H1 (cell line): ENCODE measurements around the gene FAIM2. TPM values are rescaled to one million over a fixed set of nuclear protein-coding genes. Genes with fewer than 3 reads are reported as not detected.
A peak's percentile ranks its signal among the peaks of the same experiment; 100 is the strongest.

Experiments used
- CTCF ChIA-PET: fragments of 300-600 bp; sonication (Branson Sonifier 250); formaldehyde crosslinking; loops from one replicate; lab custom pipeline; 2021; ENCODE audit not compliant: partially characterized antibody; lab: Charles Lee
- POLR2A ChIA-PET: fragments of 300-600 bp; sonication (Branson Sonifier 250); formaldehyde crosslinking; loops from one replicate; lab custom pipeline; 2021; ENCODE audit warnings: inconsistent platforms; ENCODE audit not compliant: partially characterized antibody; lab: Charles Lee
- DNase-seq, 2 experiments: peaks; one replicate each; pipeline versions ENCODE4 v3.0.0 to v3.0.0-alpha.2; 2010 to 2022; ENCODE audit warnings: low spot score in 2 of 2, low read depth in 1 of 2, mixed read lengths in 1 of 2
- FAIRE-seq: peaks from 2 replicates; lab custom pipeline; 2011; peaks lifted over from hg19 to GRCh38; lab: Jason Lieb, UNC
- H2AFZ ChIP-seq: 2 replicates; pipeline ENCODE4 v1.8.1; 2012; ENCODE audit warnings: low read length, inconsistent platforms
- H2AK5ac ChIP-seq: 2 replicates; pipeline ENCODE4 v1.6.1; 2013; ENCODE audit warnings: low read depth, low read length
- H2BK120ac ChIP-seq: replicated peaks from 2 replicates; pipeline ENCODE3; 2013; ENCODE audit warnings: low read depth, low read length, inconsistent platforms
- H2BK12ac ChIP-seq: 2 replicates; pipeline ENCODE4 v1.6.1; 2013; ENCODE audit warnings: low read depth, low read length
- H2BK15ac ChIP-seq: 2 replicates; pipeline ENCODE4 v1.6.1; 2013; ENCODE audit warnings: low read length
- H2BK20ac ChIP-seq: 2 replicates; pipeline ENCODE4 v1.6.1; 2013; ENCODE audit warnings: low read length
- H2BK5ac ChIP-seq: 2 replicates; pipeline ENCODE4 v1.6.1; 2013; ENCODE audit warnings: low read depth, low read length
- H3K14ac ChIP-seq: 2 replicates; pipeline ENCODE4 v1.6.1; 2013; ENCODE audit warnings: inconsistent platforms; ENCODE audit not compliant: insufficient read length
- H3K18ac ChIP-seq: 2 replicates; pipeline ENCODE4 v1.6.1; 2013; ENCODE audit warnings: low read length; ENCODE audit errors: extremely low read depth
- H3K23ac ChIP-seq: 2 replicates; pipeline ENCODE4 v1.6.1; 2013; ENCODE audit warnings: inconsistent platforms; ENCODE audit not compliant: insufficient read length
- H3K23me2 ChIP-seq: 2 replicates; pipeline ENCODE4 v1.6.1; 2013; ENCODE audit warnings: low read depth, low read length
- H3K27ac ChIP-seq: 2 replicates; pipeline ENCODE4 v1.6.1; 2011; ENCODE audit warnings: low read depth, low read length, inconsistent platforms
- H3K27me3 ChIP-seq, 4 experiments: replicated peaks in 1 of 4; 1 replicate in 1 of 4; 2 replicates in 3 of 4; pipeline versions ENCODE4 v1.6.1 to v1.8.1; 2011 to 2013; ENCODE audit warnings: low read length in 3 of 4, mild to moderate bottlenecking in 3 of 4, inconsistent platforms in 2 of 4, mixed read lengths in 2 of 4, moderate library complexity in 1 of 4; ENCODE audit not compliant: control insufficient read depth in 3 of 4, insufficient read depth in 3 of 4; ENCODE audit errors: extremely low read depth in 1 of 4
- H3K36me3 ChIP-seq, 4 experiments: 2 replicates each; pipeline versions ENCODE4 v1.6.1 to v1.8.1; 2011 to 2013; ENCODE audit warnings: mild to moderate bottlenecking in 4 of 4, low read length in 3 of 4, moderate library complexity in 2 of 4, control low read depth in 1 of 4, inconsistent platforms in 1 of 4; ENCODE audit not compliant: insufficient read depth in 4 of 4, control insufficient read depth in 2 of 4
- H3K4ac ChIP-seq: replicated peaks from 2 replicates; pipeline ENCODE3; 2013; ENCODE audit warnings: low read length, low read depth, mixed read lengths, inconsistent platforms; ENCODE audit not compliant: insufficient read length
- H3K4me1 ChIP-seq, 4 experiments: replicated peaks in 1 of 4; 1 replicate in 1 of 4; 2 replicates in 3 of 4; pipeline versions ENCODE4 v1.6.1 to v1.8.1; 2011 to 2013; ENCODE audit warnings: low read length in 3 of 4, inconsistent platforms in 2 of 4, mixed read lengths in 1 of 4; ENCODE audit not compliant: insufficient read depth in 4 of 4, control insufficient read depth in 3 of 4
- H3K4me2 ChIP-seq, 2 experiments: 2 replicates each; pipeline versions ENCODE4 v1.6.1 to v1.8.1; 2011 to 2013; ENCODE audit warnings: low read depth in 2 of 2, low read length in 2 of 2, control low read depth in 1 of 2, inconsistent platforms in 1 of 2, mild to moderate bottlenecking in 1 of 2; ENCODE audit not compliant: insufficient read depth in 1 of 2
- H3K4me3 ChIP-seq, 4 experiments: fragments of 200-600, 300-600 bp in 1 of 4; sonication (generic), shearing (Covaris generic), sonication (Bioruptor Twin) in 1 of 4; 2 replicates each; pipeline versions ENCODE4 v1.5.1 to v1.8.1; 2011 to 2016; ENCODE audit warnings: low read length in 4 of 4, low read depth in 3 of 4, control low read depth in 2 of 4, inconsistent platforms in 2 of 4, mild to moderate bottlenecking in 2 of 4, mixed read lengths in 1 of 4, moderate library complexity in 1 of 4; ENCODE audit not compliant: insufficient read depth in 2 of 4; ENCODE audit errors: extremely low read depth in 1 of 4
- H3K56ac ChIP-seq: replicated peaks from 2 replicates; pipeline ENCODE3; 2013; ENCODE audit warnings: low read depth, mild to moderate bottlenecking, mixed read lengths, low read length, inconsistent platforms; ENCODE audit not compliant: insufficient read length
- H3K79me1 ChIP-seq: 2 replicates; pipeline ENCODE4 v1.6.1; 2013; ENCODE audit warnings: low read depth, low read length, control low read depth
- H3K79me2 ChIP-seq, 2 experiments: 2 replicates each; pipeline versions ENCODE4 v1.6.1 to v1.8.1; 2012 to 2013; ENCODE audit warnings: low read length in 2 of 2, mild to moderate bottlenecking in 2 of 2, inconsistent platforms in 1 of 2; ENCODE audit not compliant: insufficient read depth in 2 of 2, control insufficient read depth in 1 of 2
- H3K9ac ChIP-seq, 4 experiments: replicated peaks in 1 of 4; 1 replicate in 1 of 4; 2 replicates in 3 of 4; pipeline versions ENCODE4 v1.6.1 to v1.8.1; 2011 to 2013; ENCODE audit warnings: low read depth in 3 of 4, low read length in 3 of 4, control low read depth in 2 of 4, mild to moderate bottlenecking in 2 of 4, moderate library complexity in 2 of 4, inconsistent platforms in 1 of 4; ENCODE audit errors: extremely low read depth in 1 of 4
- H3K9me3 ChIP-seq, 2 experiments: 2 replicates each; pipeline versions ENCODE4 v1.6.1 to v1.8.1; 2012 to 2013; ENCODE audit warnings: mild to moderate bottlenecking in 2 of 2, moderate library complexity in 2 of 2, control low read depth in 1 of 2, inconsistent platforms in 1 of 2, low read depth in 1 of 2, low read length in 1 of 2, mixed read lengths in 1 of 2; ENCODE audit not compliant: insufficient read depth in 2 of 2
- H4K20me1 ChIP-seq, 2 experiments: replicated peaks in 1 of 2; 2 replicates each; pipeline versions ENCODE3 to v1.8.1; 2011 to 2013; ENCODE audit warnings: inconsistent platforms in 2 of 2, low read length in 2 of 2, mild to moderate bottlenecking in 1 of 2; ENCODE audit not compliant: insufficient read depth in 2 of 2, control insufficient read depth in 1 of 2
- H4K5ac ChIP-seq: 2 replicates; pipeline ENCODE4 v1.6.1; 2013; ENCODE audit warnings: low read length, low read depth, mixed read lengths, inconsistent platforms; ENCODE audit not compliant: insufficient read length
- H4K8ac ChIP-seq: 2 replicates; pipeline ENCODE4 v1.8.0; 2013; ENCODE audit warnings: mild to moderate bottlenecking, moderate library complexity, low read length, inconsistent platforms; ENCODE audit not compliant: insufficient read depth; ENCODE audit errors: extremely low read depth
- H4K91ac ChIP-seq: replicated peaks from 2 replicates; pipeline ENCODE3; 2013; ENCODE audit warnings: low read length, mixed read lengths, inconsistent platforms; ENCODE audit not compliant: insufficient read length
- BRCA1 ChIP-seq: IDR thresholded peaks from 2 replicates; pipeline ENCODE4 v1.6.1; 2012; ENCODE audit warnings: low read depth, low read length, improper control_type of control experiment
- EP300 ChIP-seq, 2 experiments: IDR thresholded peaks; 1 replicate in 1 of 2; 2 replicates in 1 of 2; pipeline ENCODE4 v1.6.1; 2011 to 2012; ENCODE audit warnings: low read depth in 2 of 2, low read length in 2 of 2, mild to moderate bottlenecking in 2 of 2, borderline replicate concordance in 1 of 2, inconsistent platforms in 1 of 2, moderate library complexity in 1 of 2
- HDAC2 ChIP-seq, 2 experiments: fragments of 300-600 bp in 1 of 2; sonication (generic) in 1 of 2; IDR thresholded peaks; 2 replicates each; pipeline ENCODE4 v1.6.1; 2011 to 2012; ENCODE audit warnings: low read depth in 2 of 2, low read length in 2 of 2, mild to moderate bottlenecking in 2 of 2, moderate library complexity in 2 of 2, borderline replicate concordance in 1 of 2, inconsistent platforms in 1 of 2
- HDAC6 ChIP-seq: IDR thresholded peaks from one replicate; pipeline ENCODE4 v1.7.1; 2012; ENCODE audit warnings: low read depth, mild to moderate bottlenecking, inconsistent platforms, low read length, moderate library complexity
- JUN ChIP-seq: IDR thresholded peaks from 2 replicates; pipeline ENCODE4 v1.6.1; 2011; ENCODE audit warnings: low read depth, mild to moderate bottlenecking, improper control_type of control experiment, low read length
- NANOG ChIP-seq: IDR thresholded peaks from 2 replicates; pipeline ENCODE4 v1.6.1; 2011; ENCODE audit warnings: low read length, low read depth, mild to moderate bottlenecking, inconsistent platforms; ENCODE audit not compliant: insufficient read depth, poor library complexity, severe bottlenecking
- PHF8 ChIP-seq: fragments of 200-600 bp; sonication (generic); conservative IDR thresholded peaks from 2 replicates; pipeline ENCODE4 v1.7.1; 2012; ENCODE audit warnings: low read depth, mild to moderate bottlenecking, inconsistent platforms, low read length, moderate library complexity
- SAP30 ChIP-seq: fragments of 300-600 bp; sonication (generic); IDR thresholded peaks from 2 replicates; pipeline ENCODE4 v1.7.1; 2012; ENCODE audit warnings: low read length, moderate library complexity, mild to moderate bottlenecking, inconsistent platforms; ENCODE audit not compliant: insufficient read depth, insufficient replicate concordance
- SUZ12 ChIP-seq: fragments of 200-600 bp; sonication (generic); IDR thresholded peaks from 2 replicates; pipeline ENCODE4 v1.6.1; 2012; ENCODE audit warnings: mild to moderate bottlenecking, inconsistent platforms, low read length, moderate library complexity, mixed read lengths
- TBP ChIP-seq: IDR thresholded peaks from 2 replicates; pipeline ENCODE4 v1.6.1; 2011; ENCODE audit warnings: low read depth, low read length, improper control_type of control experiment
- TEAD4 ChIP-seq: IDR thresholded peaks from 2 replicates; pipeline ENCODE4 v1.6.1; 2012; ENCODE audit warnings: low read depth, low read length, inconsistent platforms, mixed read lengths
- WGBS, 2 experiments: shearing (Covaris generic) in 1 of 2; methylation state at CpG; one replicate each; pipeline versions ENCODE4 v1.1.6 to v1.1.7; 2013 to 2015; ENCODE audit warnings: low lambda C conversion rate in 2 of 2, mixed read lengths in 2 of 2, inconsistent platforms in 1 of 2, low coverage in 1 of 2, missing lambda C conversion rate in 1 of 2; ENCODE audit not compliant: insufficient replicate concordance in 2 of 2, insufficient coverage in 1 of 2, insufficient read length in 1 of 2; ENCODE audit errors: extremely low coverage in 1 of 2, missing lambda C conversion rate in 1 of 2; 5-methylcytosine and 5-hydroxymethylcytosine counted together
- polyA plus RNA-seq, 7 experiments: library from polyadenylated mRNA; depleted of rRNA in 3 of 7; stranded (reverse) in 5 of 7; unstranded in 2 of 7; fragments of >200 nt in 5 of 7; fragments of 200-250 nt in 2 of 7; gene quantifications; 1 replicate in 5 of 7; 2 replicates in 1 of 7; 4 replicates in 1 of 7; pipeline versions ENCODE4 v1.2.1 to v1.2.3, GENCODE V29; 2011 to 2013; ENCODE audit warnings: missing spikeins in 2 of 7, mixed read lengths in 2 of 7
- total RNA-seq: library from RNA; stranded (reverse); fragmentation: NEBNext Ultra II Directional; extraction: Animal tissue kit (Norgen Biotek cat#: 25700); gene quantifications from 2 replicates; pipeline ENCODE4 v1.2.1, GENCODE V29; 2021

FAIM2 gene
- total and polyA plus RNA-seq, 2 of the 8 experiments (the other 6 are each of a cell fraction or from before 2014, with no cell fraction given): 0.89 to 1.3 TPM

- peak overlapping the region; percentile 78 for H4K91ac ChIP-seq
- no peak overlapping the region for H2BK12ac ChIP-seq
- no peaks in the 10 kb centered on the region for H3K9me3 ChIP-seq
- H3K23ac ChIP-seq: no peak overlapping the region
- no peak overlapping the region for H2AFZ ChIP-seq
- WGBS, 2 experiments: 90% methylated on average over 15 of the region's 15 CpGs; no CpG with 5 or more reads in 1 of the 2 experiments
- DNase-seq: no peak
- H3K4ac ChIP-seq: no peak overlapping the region
- no peaks in the 10 kb centered on the region for H3K27me3 ChIP-seq
- H3K27ac ChIP-seq: no peak overlapping the region
- no peaks in the 10 kb centered on the region for H4K20me1 ChIP-seq
- no peak overlapping the region for H3K4me2 ChIP-seq
- FAIRE-seq: no peak
- H3K18ac ChIP-seq: peak overlapping the region; percentile 1; the same call in 1 of the 2 replicates
- H2BK15ac ChIP-seq: no peak overlapping the region
- no peaks in the 10 kb centered on the region for H3K79me2 ChIP-seq
- no peak overlapping the region for H4K5ac ChIP-seq
- H3K36me3 ChIP-seq: no peaks in the 10 kb centered on the region
- CTCF ChIA-PET: interaction anchor here (0.6 to 2.9 kb wide), 5 partner anchors 14 to 155 kb away, joined by 3 to 13 read pairs (median 9); no protein-coding TSS in a partner anchor
- no peak overlapping the region for H2BK5ac ChIP-seq
- H3K4me3 ChIP-seq: no peak overlapping the region
- no peak overlapping the region for H2BK20ac ChIP-seq
- H4K8ac ChIP-seq: peak overlapping the region; percentile 28
- H2AK5ac ChIP-seq: no peak overlapping the region
- no peak overlapping the region for H3K9ac ChIP-seq
- no peak overlapping the region for H2BK120ac ChIP-seq
- H3K4me1 ChIP-seq: peaks cover 0 to 19% (median 10%) of the 10 kb centered on the region in 4 experiments; a peak in 6 of 7 replicates
- POLR2A ChIA-PET: interaction anchor here (1.0 to 1.8 kb wide), 3 partner anchors 15 to 145 kb away, joined by 3 to 4 read pairs (median 3); no protein-coding TSS in a partner anchor
- no peaks in the 10 kb centered on the region; the same call in 1 of the 2 replicates for H3K23me2 ChIP-seq
- no peaks in the 10 kb centered on the region; the same call in 1 of the 2 replicates for H3K79me1 ChIP-seq
- H3K56ac ChIP-seq: no peak overlapping the region
- H3K14ac ChIP-seq: no peak overlapping the region
- TF ChIP-seq PHF8 (no peak), SAP30 (no peak), TBP (no peak), NANOG (no peak), HDAC6 (no peak), JUN (no peak), EP300 (IDR thresholded peaks at IDR 0.05; ENCODE audit: borderline replicate concordance in 1 of 2, low read depth in 2 of 2, low read length in 2 of 2) (no peak), BRCA1 (no peak), TEAD4 (no peak), HDAC2 (IDR thresholded peaks at IDR 0.05; ENCODE audit: borderline replicate concordance in 1 of 2, low read depth in 2 of 2, low read length in 2 of 2) (no peak), SUZ12 (no peak)
Measured at GRCh38 chr12:49887536-49888401, 15.9 kb downstream of the FAIM2 start.
